Left forelimb (tissue), 1 donor: ENCODE measurements around the gene LUC7L.
"Not testable (repeated sequence)": the region's sequence is repeated elsewhere in the genome, so short reads cannot be mapped to it uniquely, and the experiment has no call there.

Source experiments
- DNase-seq: peaks from one replicate; pipeline ENCODE4 v3.0.0-alpha.2; 2018; ENCODE audit warnings: low spot score

Gene LUC7L

GRCh38 chr16:229731-230281 is 557 bp upstream of the LUC7L start:
- no peak for DNase-seq

- no peak for DNase-seq
These were observed 948 bp downstream of the LUC7L start for GRCh38 chr16:228151-228851.

GRCh38 chr16:220021-220420 is 9.2 kb downstream of the LUC7L start:
- no peak for DNase-seq

- DNase-seq = no peak
These were observed 16.2 kb downstream of the LUC7L start for GRCh38 chr16:212999-213398.

- not testable (repeated sequence) for DNase-seq
These were observed 17.5 kb downstream of the LUC7L start for GRCh38 chr16:211631-212180.

GRCh38 chr16:209359-209758 is 19.9 kb downstream of the LUC7L start:
- DNase-seq = not testable (repeated sequence)

- not testable (repeated sequence) for DNase-seq
These were observed 25.2 kb downstream of the LUC7L start for GRCh38 chr16:204046-204445.

- no peak for DNase-seq
These were observed 26.0 kb downstream of the LUC7L start for GRCh38 chr16:203246-203645.

GRCh38 chr16:200388-200787 is 28.9 kb downstream of the LUC7L start:
- no peak for DNase-seq

GRCh38 chr16:194516-194915 is 34.7 kb downstream of the LUC7L start:
- DNase-seq = no peak

- no peak for DNase-seq
These were observed 35.8 kb downstream of the LUC7L start for GRCh38 chr16:193441-193840.

- DNase-seq = no peak
These were observed 36.6 kb downstream of the LUC7L start for GRCh38 chr16:192686-193085.

- no peak for DNase-seq
These were observed 37.4 kb downstream of the LUC7L start for GRCh38 chr16:191831-192230.

GRCh38 chr16:189604-190186 is 39.6 kb downstream of the LUC7L start:
- DNase-seq = no peak

GRCh38 chr16:188674-189073 is 40.6 kb downstream of the LUC7L start:
- no peak for DNase-seq

GRCh38 chr16:187330-187729 is 41.9 kb downstream of the LUC7L start:
- no peak for DNase-seq

- no peak for DNase-seq
These were observed 43.6 kb downstream of the LUC7L start for GRCh38 chr16:185691-186090.

GRCh38 chr16:185213-185612 is 44.0 kb downstream of the LUC7L start:
- no peak for DNase-seq

GRCh38 chr16:183005-183404 is 46.2 kb downstream of the LUC7L start:
- no peak for DNase-seq

GRCh38 chr16:181565-182021 is 47.7 kb downstream of the LUC7L start:
- peak; percentile 85 for DNase-seq

- DNase-seq = no peak
These were observed 48.3 kb downstream of the LUC7L start for GRCh38 chr16:180681-181564.

- no peak for DNase-seq
These were observed 49.1 kb downstream of the LUC7L start, which contains the start of gene HBQ1 for GRCh38 chr16:180101-180675. Gene HBQ1 (plus strand): TSS chr16:180459. CDS start chr16:180487, 28 bp downstream.
